Stromal cell of bone marrow (primary cell): ENCODE measurements around the gene ZNF85.
"Not testable (repeated sequence)": the region's sequence is repeated elsewhere in the genome, so short reads cannot be mapped to it uniquely, and the experiment has no call there.

Experiments
- DNase-seq: peaks from one replicate; pipeline ENCODE4 v3.0.0-alpha.2; 2012; ENCODE audit warnings: low read depth

Gene ZNF85

DNA sequence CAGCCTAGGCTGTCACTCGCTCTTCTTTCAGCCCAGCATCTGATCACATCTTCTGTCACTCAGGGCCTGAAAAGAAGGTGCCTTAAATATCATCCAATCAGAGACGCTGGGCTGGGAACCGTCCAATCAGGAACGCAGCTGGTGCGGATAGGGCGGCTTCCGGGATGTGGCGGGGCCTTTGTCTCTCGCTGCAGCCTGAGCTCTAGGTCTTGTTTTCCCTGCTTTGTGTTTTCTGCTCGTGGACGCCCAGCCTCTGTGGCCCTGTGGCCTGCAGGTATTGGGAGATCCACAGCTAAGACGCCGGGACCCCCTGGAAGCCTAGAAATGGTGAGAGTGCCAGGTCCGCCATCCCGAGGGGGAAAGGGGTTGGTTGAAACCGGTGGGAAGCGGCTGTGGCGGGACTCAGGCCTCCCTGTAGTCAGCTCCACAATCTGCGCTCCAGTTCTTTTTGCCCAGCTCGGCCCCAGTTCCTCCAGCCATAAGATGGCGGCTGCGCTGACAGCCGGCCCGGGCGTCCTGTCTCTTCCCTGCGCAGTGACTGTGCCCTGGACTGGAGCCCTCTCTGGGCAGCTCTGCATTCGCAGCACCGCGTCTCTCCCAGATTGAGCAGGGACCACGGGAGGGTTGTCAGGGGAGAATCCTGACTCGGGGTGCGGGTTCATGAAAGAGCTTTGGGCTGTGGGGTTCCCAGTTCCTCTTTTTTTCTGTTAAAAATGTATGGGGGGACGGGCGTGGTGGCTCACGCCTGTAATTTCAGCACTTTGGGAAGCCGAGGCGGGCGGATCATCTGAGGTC lies at the start of gene ZNF85:
Gene ZNF85 (plus strand): TSS at position 175 of the 795 bp plus-strand sequence. CDS start 150 bp downstream, at position 325.
- DNase-seq, result peak; percentile 86

DNA sequence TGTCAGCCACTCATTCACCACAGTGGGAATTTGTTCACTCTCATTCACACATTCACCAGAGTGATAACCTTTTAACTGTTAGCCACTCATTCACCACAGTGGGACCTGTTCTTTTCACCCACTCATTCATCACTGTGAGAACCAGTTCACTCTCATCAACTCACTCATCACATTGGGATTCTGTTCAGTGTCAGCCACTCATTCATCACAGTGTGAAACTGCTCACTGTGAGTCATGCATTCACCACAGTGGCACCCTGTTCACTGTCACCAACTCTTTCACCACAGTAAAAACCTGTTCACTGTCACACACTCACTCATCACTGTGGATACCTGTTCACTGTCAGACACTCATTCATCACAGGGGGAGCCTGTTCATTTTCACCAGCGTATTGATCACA lies 43.5 kb upstream of the ZNF85 start:
- DNase-seq, result no peak

DNA sequence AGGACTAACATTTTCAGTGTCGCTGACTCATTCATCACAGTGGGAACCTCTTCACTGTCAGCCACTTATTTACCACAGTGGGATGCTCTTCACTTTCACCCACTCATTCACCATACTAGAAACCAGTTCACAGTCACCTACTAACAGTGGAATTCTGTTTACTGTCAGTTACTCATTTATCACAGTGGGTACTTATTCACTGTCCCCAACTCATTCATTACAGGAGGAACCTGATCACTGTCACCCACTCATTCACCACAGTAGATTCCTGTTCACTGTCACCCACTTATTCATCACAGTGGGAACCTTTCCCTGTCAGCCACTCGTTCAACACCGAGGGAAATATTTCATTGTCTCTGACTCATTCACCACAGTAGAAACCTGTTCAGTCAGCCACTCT lies 10.1 kb upstream of the ZNF85 start:
- DNase-seq, result no peak

DNA sequence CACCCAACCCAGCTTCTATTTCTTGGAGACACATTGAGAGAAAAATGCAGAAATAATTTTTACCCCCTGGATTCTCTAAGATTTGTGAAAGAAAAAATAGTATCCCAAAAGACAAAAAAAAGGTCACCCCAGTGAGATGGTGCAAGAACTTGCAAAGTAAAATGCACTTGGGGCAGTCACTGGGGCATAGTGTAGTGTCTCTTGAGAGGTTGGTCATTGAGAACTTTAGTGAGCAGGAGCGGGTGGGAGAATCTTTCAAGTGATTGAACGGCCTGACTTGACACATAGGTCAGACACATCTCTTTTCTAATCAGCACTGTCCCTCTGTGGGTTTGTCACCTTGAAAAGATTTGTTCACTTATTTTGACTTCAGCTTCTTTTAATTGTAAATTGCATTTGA lies 2.4 kb downstream of the ZNF85 start:
- DNase-seq, result no peak

DNA sequence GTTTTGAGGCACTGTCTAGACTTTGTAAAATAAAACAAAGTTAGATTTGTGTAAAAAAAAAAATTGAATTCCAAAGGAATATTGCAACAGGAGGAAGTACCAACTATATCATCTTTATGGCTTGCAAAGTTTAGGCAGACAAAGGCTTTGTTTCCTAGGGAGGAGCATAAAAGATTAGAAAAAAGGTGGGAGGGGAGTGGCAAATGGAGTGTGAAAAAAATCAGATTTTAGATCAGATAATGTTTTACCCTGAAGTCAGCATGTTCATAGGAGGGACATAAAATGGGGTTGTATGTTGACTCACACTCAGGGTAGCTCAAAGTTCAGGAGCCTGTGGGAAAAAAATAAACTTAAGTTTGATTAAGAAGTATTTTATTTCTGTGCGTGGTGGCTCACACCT lies 3.7 kb downstream of the ZNF85 start:
- DNase-seq, result no peak

DNA sequence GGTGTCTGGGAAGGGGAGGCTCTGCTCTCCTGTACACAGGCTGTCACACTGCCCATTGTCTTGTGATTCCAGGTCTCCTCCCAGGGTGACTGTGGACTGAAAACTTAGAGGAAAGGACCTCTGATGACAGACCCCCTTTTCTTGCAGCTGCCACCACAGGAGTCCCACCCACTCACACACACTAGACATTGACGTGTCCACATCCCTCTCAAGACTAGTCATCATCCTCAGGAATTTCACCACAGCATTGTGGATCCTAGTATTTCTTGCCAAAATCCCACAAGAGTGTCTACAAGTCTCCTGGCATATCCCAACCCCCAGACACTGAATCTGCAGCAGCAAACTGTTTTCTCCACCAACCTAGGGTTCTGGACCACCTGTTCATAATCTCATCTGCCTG lies 5.3 kb downstream of the ZNF85 start:
- DNase-seq, result peak; percentile 51

DNA sequence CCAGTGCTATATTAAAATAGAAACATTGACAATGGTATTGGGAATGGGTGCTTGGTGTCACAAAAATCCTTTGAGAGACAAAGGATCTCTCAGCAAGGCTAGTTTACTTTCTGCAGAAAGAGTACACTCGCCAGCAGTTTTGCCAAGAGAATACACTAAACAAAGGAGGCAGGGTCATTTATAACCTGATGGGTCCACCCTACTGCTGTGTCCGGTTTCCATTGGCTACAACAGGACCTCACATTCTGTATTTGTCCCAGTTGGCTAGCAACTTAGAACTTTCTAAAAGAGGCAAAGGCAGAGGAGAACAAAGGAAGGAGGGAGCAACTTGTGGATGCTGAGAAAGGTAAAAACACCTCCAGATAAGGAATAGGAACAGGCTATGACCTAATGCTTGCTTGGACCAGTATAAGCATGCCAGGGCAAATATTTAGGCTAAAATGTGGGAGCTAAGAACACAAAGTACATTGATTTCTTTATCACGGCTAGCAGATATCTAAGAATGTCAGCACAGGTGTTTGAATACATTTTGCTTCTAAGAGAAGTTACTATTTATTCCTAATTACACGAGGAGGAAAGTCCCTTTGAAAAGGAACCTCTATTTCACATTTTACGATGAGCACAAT lies 13.4 kb downstream of the ZNF85 start:
- DNase-seq, result not testable (repeated sequence)

DNA sequence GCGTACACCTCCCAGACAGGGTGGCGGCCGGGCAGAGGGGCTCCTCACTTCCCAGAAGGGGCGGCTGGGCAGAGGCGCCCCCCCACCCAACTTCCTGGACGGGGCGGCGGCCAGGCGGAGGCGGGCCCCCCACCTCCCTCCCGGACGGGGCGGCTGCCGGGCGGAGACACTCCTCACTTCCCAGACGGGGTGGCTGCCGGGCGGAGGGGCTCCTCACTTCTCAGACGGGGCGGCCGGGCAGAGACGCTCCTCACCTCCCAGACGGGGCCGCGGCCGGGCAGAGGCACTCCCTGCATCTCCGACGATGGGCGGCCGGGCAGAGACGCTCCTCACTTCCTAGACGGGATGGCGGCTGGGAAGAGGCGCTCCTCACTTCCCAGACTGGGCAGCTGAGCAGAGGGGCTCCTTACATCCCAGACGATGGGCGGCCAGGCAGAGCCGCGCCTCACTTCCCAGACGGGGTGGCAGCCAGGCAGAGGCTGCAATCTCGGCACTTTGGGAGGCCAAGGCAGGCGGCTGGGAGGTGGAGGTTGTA lies 29.6 kb downstream of the ZNF85 start:
- not testable (repeated sequence) for DNase-seq

DNA sequence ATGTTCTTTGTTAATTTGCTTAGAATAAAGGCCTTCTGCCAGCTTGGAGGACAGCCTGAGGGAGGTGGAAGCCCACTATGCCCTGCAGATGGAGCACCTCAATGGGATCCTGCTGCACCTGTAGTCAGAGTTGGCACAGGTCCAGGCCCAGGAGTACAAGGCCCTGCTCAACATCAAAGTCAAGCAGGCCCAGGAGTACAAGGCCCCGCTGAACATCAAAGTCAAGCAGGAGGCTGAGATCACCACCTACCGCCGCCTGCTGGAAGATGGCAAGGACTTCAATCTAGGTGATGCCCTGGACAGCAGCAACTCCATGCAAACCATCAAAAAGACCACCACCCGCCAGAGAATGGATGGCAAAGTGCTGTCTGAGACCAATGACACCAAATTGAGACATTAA lies 41.7 kb downstream of the ZNF85 start:
- no peak for DNase-seq

DNA sequence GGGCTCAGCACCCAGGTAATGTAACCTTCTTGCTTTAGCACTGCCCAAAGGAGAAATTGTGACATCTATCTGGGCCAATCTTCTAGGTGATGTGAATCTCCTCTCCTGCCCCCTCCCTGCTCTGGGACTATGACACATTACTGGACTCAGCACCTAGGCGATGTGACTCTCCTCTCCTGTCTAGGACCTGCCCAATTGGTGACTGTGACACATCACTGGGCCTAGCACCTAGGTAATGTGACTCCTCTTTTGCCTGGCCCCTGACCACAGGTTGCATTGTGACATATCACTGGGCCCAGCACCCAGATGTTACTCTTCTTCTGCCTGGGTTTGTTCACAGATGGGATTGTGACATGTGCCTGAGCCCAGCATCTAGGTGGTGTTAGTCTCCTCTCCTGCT lies 45.0 kb downstream of the ZNF85 start:
- no peak for DNase-seq

DNA sequence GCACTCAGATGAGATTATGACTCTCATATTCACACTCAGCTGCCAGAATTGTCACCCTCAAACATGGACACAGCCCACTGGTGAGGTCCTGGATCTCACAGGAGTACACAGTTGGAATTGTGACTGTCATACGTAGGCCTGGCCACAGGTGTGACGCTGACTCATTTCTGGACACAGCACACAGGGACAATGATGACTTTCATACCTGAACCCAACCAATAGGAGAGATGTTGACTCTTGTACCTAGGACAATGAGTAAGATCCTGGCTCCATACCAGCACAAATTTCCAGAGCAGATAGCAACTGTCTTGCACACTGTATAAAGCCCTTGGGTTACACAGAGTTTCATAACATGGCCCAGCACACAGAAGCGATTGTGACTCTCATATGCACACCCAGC lies 46.4 kb downstream of the ZNF85 start:
- no peak for DNase-seq

DNA sequence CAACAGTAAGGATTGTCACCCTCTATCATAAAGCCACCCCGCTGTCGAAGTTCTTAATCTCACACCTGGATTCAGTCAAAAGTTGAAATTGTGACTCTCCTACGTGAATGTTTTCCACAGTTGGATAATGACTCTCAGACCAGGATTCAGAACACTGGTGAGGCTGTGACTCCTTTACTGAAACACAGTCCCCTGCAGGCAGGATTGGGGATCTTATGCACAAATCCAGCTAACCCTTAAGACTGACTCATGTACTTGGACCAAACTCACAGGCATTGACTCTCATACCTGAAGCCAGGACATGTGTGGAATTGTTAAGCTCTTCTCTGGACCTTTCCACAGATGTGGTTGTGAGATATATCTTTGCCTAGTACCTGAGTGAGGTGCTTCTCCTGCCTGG lies 46.8 kb downstream of the ZNF85 start:
- no peak for DNase-seq

DNA sequence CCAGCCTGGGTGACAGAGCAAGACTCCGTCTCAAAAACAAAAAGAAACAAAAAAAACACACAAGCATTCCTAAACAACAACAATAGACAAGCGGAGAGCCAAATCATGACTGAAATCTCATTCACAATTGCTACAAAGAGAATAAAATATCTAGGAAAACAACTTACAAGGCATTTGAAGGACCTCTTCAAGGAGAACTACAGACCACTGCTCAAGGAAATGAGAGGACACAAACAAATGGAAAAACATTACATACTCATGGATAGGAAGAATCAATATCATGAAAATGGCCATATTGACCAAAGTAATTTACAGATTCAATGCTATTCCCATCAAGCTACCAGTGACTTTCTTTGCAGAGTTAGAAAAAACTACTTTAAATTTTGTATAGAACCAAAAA lies 69.7 kb downstream of the ZNF85 start:
- DNase-seq, result not testable (repeated sequence)

DNA sequence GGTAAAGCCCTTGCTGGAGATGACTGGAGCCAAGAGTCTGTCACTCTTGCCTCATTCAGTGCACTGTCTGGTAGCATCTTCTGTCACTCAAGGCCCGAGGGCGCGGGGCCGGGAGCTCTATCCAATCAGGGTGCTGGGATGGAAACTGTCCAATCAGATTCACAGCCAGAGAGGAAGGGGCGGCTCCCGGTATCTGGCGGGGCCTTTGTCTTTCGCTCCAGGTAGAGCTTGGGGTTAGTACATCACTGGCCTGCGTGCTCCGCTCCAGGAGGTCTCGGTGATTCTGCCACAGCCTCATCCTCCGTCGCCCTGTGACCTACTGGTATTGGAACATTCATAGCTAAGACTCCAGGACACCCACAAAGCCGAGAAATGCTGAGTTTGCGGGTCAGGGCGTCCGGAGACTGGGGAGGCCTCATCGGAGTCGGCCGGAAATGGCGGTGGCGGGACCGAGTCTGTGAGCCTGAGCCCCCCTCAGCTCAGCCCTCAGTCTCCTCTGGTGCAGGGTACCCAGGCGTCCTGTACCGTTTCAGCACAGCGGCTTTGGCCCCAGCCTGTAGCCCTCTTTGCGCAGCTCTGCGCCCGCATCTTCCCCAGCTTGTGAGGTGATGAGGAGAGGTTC lies 76.8 kb downstream of the ZNF85 start:
- peak; percentile 84 for DNase-seq
